Adrenal gland (tissue), 12 donors: ENCODE data around the gene GNRH2. TPM values are rescaled to one million over a fixed set of nuclear protein-coding genes. Genes with fewer than 3 reads are reported as not detected.
"Not testable (repeated sequence)": the region's sequence is repeated elsewhere in the genome, so short reads cannot be mapped to it uniquely, and the experiment has no call there.

Source experiments
- DNase-seq, 7 donors: peaks; one replicate each; pipeline ENCODE4 v3.0.0-alpha.2; 2019 to 2020
- H3K27ac ChIP-seq, 5 donors: fragments of 200-600 bp; sonication (generic) in 4 of 5; 1 replicate in 3 of 5; 2 replicates in 2 of 5; pipeline versions ENCODE4 v1.5.1 to v1.8.0; 2016 to 2020; ENCODE audit warnings: mild to moderate bottlenecking in 1 of 5
- H3K27me3 ChIP-seq: fragments of 200-600 bp; 2 replicates; pipeline ENCODE4 v1.8.0; 2021
- H3K36me3 ChIP-seq, 2 donors: fragments of 200-600 bp; replicated peaks in 1 of 2; 1 replicate in 1 of 2; 2 replicates in 1 of 2; pipeline versions ENCODE4 v1.5.1 to v1.8.0; 2018 to 2022
- H3K4me1 ChIP-seq, 2 donors: fragments of 200-600 bp; replicated peaks in 1 of 2; 1 replicate in 1 of 2; 2 replicates in 1 of 2; pipeline versions ENCODE4 v1.5.1 to v1.8.0; 2018 to 2021
- H3K4me3 ChIP-seq, 4 donors: fragments of 200-600 bp; sonication (generic) in 3 of 4; one replicate each; pipeline ENCODE4 v1.5.1; 2016 to 2018
- H3K9me3 ChIP-seq, 3 donors: fragments of 200-600 bp; sonication (generic) in 1 of 3; replicated peaks in 1 of 3; 1 replicate in 2 of 3; 2 replicates in 1 of 3; pipeline versions ENCODE4 v1.5.1 to v1.8.0; 2016 to 2021
- POLR2A ChIP-seq, 2 donors: fragments of 450-650 bp; IDR thresholded peaks; one replicate each; pipeline ENCODE4 v1.6.1; 2017; ENCODE audit warnings: antibody characterized with exemption in 2 of 2, mild to moderate bottlenecking in 2 of 2, moderate library complexity in 1 of 2
- WGBS, 4 donors: extraction: QIAGEN DNeasy Blood & Tissue Kit in 2 of 4; methylation state at CpG; one replicate each; pipeline versions ENCODE4 v1.1.5 to v1.1.7; 2013 to 2017; 5-methylcytosine and 5-hydroxymethylcytosine counted together
- intact Hi-C, 2 donors: fragments of 100-400 bp; cut with DNase I; formaldehyde crosslinking; loops; one replicate each; pipeline versions ENCODE4 v1.14.1 to v1.15.0; 2022 to 2023
- polyA plus RNA-seq, 3 donors: library from polyadenylated mRNA; stranded (reverse); fragments of 200-250 nt in 2 of 3; fragments of 350-450 nt in 1 of 3; fragmentation: Illumina TruSeq in 1 of 3; extraction: RNeasy Lipid Tissue Mini Kit (QIAGEN cat#74804) in 1 of 3; gene quantifications; one replicate each; pipeline ENCODE4 v1.2.3, GENCODE V29; 2013 to 2014
- total RNA-seq, 9 donors: library from RNA; depleted of rRNA in 4 of 9; stranded (reverse); fragments of >200 nt in 4 of 9; fragments of 120-200 nt in 1 of 9; fragmentation: NEBNext Ultra II Directional in 1 of 9; extraction: Animal tissue kit (Norgen Biotek cat#: 25700) in 1 of 9; gene quantifications; one replicate each; pipeline versions ENCODE4 v1.1.0 to v1.2.4, GENCODE V29; 2013 to 2023
- TF ChIP-seq, protein P1 (sequence below), 6 experiments: fragments of 450-650 bp in 4 of 6; fragments of 200-600 bp in 2 of 6; sonication (generic) in 1 of 6; IDR thresholded peaks; 1 replicate in 5 of 6; 2 replicates in 1 of 6; pipeline versions ENCODE4 v1.5.1 to v1.8.0; 2016 to 2021; ENCODE audit warnings: antibody characterized with exemption in 6 of 6, mild to moderate bottlenecking in 2 of 6, moderate library complexity in 1 of 6
- donor health status: healthy with polysubstance abuse.
- donor health status: Bipolar disorder and iron deficiency.
- donor health status: DM: yes; HTN: yes; CAD: no.
- donor health status: DM: no; HTN: no; CAD: no.
- donor health status: DM: no; HTN: no; CAD: no.
- donor health status: DM: yes; HTN: yes; CAD: no.

Gene GNRH2
- total and polyA plus RNA-seq, 12 donors, result 0.34 to 4.2 (median 1.7) TPM; not detected in 7

DNA sequence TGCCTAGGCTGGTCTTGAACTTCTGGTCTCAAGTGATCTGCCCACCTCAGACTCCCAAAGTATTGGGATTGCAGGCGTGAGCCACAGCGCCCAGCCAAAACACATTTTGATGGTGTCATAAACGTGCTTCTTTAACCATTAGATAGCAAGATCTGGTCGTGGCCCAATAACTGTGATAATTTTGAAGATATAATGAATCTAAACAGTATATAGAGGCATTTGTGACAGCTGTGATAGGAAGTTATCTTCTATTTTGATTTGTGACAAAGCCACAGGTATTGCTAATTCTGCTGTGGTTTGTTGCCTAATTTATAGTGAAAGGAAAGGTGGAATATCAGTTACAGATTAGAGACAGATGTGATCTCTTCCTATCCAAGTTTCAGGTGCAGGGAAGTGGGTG, 27.3 kb downstream of the GNRH2 start:
- 81 to 91% (median 86%) methylated on average over 4 of the region's 4 CpGs for WGBS, 4 donors
- no peaks in the 10 kb centered on the region for H3K27me3 ChIP-seq

DNA sequence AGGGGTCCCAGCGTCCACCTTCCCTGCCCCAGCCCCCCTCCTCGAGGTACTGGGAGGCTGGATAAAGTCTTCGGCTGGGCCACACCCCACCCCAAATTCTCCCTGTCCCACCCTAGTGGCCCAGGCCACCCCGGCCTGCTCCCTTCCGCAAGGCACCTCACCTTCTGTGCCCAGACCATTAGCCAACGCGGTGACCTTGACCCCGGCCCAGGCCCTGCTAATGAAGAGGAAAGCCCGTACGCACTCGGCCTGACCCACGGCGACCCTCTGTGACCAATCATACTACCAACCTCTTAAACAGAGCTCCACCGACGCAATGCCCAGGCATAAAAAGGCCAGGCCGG, 27.8 kb downstream of the GNRH2 start:
- H3K27ac ChIP-seq, result no peak overlapping the region
- no peak for DNase-seq
- no peaks in the 10 kb centered on the region for H3K27me3 ChIP-seq
- no peaks in the 10 kb centered on the region for H3K9me3 ChIP-seq
- H3K4me3 ChIP-seq, result peak overlapping the region in 1 of 4 donors; percentile 54
- H3K4me1 ChIP-seq, result peaks cover 11% of the 10 kb centered on the region in 2 donors
- intact Hi-C loops, result no loop called here
- WGBS, 4 donors, result 65 to 79% (median 68%) methylated on average over 9 to 16 of the region's 16 CpGs
- no peaks in the 10 kb centered on the region for H3K36me3 ChIP-seq
- TF ChIP-seq POLR2A (IDR thresholded peaks at IDR 0.05), result no peak
- TF ChIP-seq, protein P1, sequence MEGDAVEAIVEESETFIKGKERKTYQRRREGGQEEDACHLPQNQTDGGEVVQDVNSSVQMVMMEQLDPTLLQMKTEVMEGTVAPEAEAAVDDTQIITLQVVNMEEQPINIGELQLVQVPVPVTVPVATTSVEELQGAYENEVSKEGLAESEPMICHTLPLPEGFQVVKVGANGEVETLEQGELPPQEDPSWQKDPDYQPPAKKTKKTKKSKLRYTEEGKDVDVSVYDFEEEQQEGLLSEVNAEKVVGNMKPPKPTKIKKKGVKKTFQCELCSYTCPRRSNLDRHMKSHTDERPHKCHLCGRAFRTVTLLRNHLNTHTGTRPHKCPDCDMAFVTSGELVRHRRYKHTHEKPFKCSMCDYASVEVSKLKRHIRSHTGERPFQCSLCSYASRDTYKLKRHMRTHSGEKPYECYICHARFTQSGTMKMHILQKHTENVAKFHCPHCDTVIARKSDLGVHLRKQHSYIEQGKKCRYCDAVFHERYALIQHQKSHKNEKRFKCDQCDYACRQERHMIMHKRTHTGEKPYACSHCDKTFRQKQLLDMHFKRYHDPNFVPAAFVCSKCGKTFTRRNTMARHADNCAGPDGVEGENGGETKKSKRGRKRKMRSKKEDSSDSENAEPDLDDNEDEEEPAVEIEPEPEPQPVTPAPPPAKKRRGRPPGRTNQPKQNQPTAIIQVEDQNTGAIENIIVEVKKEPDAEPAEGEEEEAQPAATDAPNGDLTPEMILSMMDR (IDR thresholded peaks at IDR 0.05), result no peak

More for the DNA sequence above, 27.3 kb downstream of the GNRH2 start:
- intact Hi-C loops, result no loop called here
- no peaks in the 10 kb centered on the region for H3K9me3 ChIP-seq
- no peak for DNase-seq
- no peaks in the 10 kb centered on the region for H3K36me3 ChIP-seq
- no peak for TF ChIP-seq POLR2A (IDR thresholded peaks at IDR 0.05)
- TF ChIP-seq, protein P1 (IDR thresholded peaks at IDR 0.05), result no peak
- H3K27ac ChIP-seq, result no peak overlapping the region
- peaks cover 11% of the 10 kb centered on the region in 2 donors for H3K4me1 ChIP-seq
- H3K4me3 ChIP-seq, result no peak overlapping the region

DNA sequence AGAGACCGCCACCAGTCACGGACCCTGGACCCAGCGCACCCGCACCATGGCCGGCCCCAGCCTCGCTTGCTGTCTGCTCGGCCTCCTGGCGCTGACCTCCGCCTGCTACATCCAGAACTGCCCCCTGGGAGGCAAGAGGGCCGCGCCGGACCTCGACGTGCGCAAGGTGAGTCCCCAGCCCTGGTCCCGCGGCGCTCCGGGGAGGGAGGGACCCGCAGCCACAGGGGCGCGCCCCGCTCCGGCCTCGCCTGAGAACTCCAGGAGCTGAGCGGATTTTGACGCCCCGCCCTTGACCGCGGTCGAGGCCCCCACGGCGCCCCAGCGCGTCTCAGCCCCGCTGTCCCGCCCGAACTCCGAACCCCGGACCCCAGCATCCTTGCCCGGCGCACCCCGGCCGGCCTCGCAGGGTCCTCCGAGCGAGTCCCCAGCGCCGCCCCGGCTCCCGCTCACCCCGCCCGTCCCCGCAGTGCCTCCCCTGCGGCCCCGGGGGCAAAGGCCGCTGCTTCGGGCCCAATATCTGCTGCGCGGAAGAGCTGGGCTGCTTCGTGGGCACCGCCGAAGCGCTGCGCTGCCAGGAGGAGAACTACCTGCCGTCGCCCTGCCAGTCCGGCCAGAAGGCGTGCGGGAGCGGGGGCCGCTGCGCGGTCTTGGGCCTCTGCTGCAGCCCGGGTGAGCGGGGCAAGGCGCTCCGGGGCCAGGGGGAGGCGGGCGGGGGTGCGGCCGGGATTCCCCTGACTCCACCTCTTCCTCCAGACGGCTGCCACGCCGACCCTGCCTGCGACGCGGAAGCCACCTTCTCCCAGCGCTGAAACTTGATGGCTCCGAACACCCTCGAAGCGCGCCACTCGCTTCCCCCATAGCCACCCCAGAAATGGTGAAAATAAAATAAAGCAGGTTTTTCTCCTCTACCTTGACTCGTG, 28.4 kb downstream of the GNRH2 start, which contains the start of gene OXT:
Gene OXT (plus strand): TSS at position 11 of the 920 bp plus-strand sequence. CDS start 36 bp downstream, at position 47.
- TF ChIP-seq, protein P1 (IDR thresholded peaks at IDR 0.05), result no peak
- no peak for TF ChIP-seq POLR2A (IDR thresholded peaks at IDR 0.05)
- WGBS, 4 donors, result 18 to 40% (median 25%) methylated on average over 3 to 95 of the region's 95 CpGs
- Histone ChIP-seq H3K27me3 (no peaks in the 10 kb centered on the region), H3K4me3 (peak within 1 kb of the TSS in 2 of 4 donors; percentile 20 to 54), H3K27ac (no peak within 1 kb of the TSS), H3K4me1 (peaks cover 11% of the 10 kb centered on the region in 2 donors), H3K36me3 (no peaks in the 10 kb centered on the region), H3K9me3 (no peaks in the 10 kb centered on the region)
- intact Hi-C loops, result no loop called here
- DNase-seq, result peak in 2 of 7 donors; percentile 16 to 23

DNA sequence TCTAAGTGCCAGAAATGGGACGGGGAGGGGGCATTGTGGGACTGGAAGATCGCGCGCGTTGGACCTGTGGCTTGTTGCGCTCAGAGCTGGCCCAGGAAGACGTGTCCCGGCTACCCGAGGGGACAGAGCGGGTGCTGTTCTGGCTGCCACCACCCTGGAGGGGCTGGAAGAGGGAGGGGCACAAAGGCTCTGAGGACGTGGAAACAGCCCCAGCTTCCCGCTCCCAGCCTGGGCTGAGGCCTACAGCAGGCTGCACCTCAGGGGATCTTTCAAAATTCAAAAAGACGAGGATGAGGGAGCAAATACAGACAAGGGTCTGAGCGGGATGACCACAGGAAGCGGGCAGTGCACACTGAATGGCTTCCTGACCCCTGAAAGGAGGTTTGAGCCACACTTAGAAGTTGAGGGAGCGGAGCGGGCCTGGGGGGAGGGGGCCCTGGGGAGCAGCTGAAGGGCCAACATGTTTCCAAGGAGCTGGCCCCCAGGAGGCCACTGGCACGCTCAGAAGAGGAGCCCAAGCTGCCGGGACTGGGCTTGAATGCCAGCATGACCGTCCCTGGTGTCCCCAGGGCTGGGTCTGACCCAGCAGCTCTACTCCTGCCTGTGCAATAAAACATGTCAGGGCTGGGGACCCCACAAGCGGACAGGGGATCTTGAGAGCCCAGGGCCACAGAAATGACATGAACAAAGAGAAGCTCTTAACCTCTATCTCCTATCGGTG, 29.3 kb downstream of the GNRH2 start:
- Histone ChIP-seq H3K4me1 (peaks cover 11% of the 10 kb centered on the region in 2 donors), H3K36me3 (no peaks in the 10 kb centered on the region), H3K27ac (no peak overlapping the region), H3K4me3 (peak overlapping the region in 1 of 4 donors; percentile 54), H3K27me3 (no peaks in the 10 kb centered on the region), H3K9me3 (no peaks in the 10 kb centered on the region)
- intact Hi-C loops, result no loop called here
- no peak for TF ChIP-seq POLR2A (IDR thresholded peaks at IDR 0.05)
- TF ChIP-seq, protein P1 (IDR thresholded peaks at IDR 0.05), result no peak
- peak in 1 of 7 donors; percentile 11 for DNase-seq
- WGBS, 4 donors, result 82 to 89% (median 85%) methylated on average over 22 of the region's 22 CpGs

DNA sequence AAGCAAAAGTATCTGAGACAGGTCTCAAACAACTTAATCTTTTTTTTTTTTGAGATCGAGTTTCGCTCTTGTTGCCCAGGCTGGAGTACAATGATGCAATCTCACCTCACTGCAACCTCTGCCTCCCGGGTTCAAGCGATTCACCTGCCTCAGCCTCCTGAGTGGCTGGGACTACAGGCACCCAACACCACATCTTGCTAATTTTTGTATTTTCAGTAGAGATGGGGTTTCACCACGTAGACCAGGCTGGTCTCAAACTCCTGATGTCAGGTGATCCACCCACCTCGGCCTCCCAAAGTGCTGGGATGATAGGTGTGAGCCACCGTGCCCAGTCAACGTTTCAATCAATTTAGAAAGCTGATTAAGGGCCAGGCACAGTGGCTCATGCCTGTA, 29.8 kb downstream of the GNRH2 start:
- H3K27me3 ChIP-seq, H3K4me3 ChIP-seq, intact Hi-C loops, H3K9me3 ChIP-seq, H3K36me3 ChIP-seq, H3K27ac ChIP-seq: not testable (repeated sequence)
- peak in 1 of 7 donors; percentile 5 for DNase-seq
- WGBS, 4 donors, result 91 to 95% (median 94%) methylated on average over 8 of the region's 8 CpGs
- peaks cover 11% of the 10 kb centered on the region in 2 donors for H3K4me1 ChIP-seq
